Measurements from ENCODE around the gene FAXDC2.

Gene FAXDC2

DNA sequence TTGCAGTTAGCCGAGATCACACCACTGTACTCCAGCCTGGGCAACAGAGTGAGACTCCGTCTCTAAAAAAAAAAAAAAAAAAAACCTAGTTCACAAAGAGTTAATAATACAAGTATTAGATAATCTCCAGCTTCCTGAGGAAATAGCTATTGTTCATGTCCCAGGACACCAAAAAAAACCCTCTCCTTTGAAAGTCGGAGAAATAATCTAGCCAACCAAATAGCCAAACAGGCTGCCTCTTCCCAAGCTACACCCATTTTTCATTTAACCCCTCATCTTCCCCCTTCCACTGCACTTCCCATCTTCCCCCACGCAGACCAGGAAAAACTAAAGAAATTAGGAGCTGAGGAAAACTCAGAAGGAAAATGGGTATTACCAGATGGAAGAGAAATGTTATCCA lies 31.6 kb upstream of the FAXDC2 start:
- H3K27ac ChIP-seq, result no peak overlapping the region
- H3K9me3 ChIP-seq, result peaks cover 0 to 38% (median 33%) of the 10 kb centered on the region in 3 donors
- DNase-seq, result no peak

DNA sequence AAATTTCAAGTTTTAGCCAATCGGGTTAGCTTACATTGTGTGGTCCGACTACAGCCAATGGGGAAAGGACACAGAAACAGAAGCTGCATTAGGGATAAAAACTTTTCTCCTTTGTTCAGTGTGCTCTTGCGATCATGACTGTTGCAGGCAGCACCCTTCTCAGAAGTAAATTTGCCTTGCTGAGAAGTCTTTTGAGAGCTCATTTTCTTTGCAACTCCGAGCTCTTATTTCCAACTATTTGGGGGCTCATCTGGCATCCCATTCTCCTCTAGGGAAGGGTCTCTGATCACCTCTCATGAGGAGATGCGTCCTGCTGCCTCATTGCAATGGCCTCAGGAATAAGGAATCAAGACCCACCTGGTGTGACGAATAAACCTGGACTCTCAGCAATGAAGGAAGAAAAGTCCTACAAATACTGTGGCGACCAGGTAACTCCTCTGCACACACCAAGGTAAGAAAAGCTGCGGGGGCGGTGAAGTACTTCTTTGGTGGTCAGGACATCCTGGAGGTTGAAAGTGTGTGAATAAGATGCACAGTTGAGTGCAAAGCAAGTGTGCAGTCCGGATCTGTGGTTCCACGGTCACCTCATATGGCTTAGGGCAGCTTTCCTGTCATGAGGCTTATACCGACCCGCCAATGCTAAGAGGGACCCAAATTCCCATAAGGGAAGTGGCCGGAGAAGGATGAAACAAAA lies 28.4 kb upstream of the FAXDC2 start:
- H3K36me3 ChIP-seq, result peaks cover 45 to 69% (median 63%) of the 10 kb centered on the region in 3 donors
- H3K27ac ChIP-seq, result no peak overlapping the region
- intact Hi-C loops (cut with DNase I; ENCODE audit: low total_unique reads), result no loop called here
- no peak overlapping the region for H3K4me3 ChIP-seq
- H3K27me3 ChIP-seq, result no peaks in the 10 kb centered on the region
- no peak for DNase-seq
- H3K9me3 ChIP-seq, result peaks cover 0 to 16% (median 15%) of the 10 kb centered on the region in 3 donors
- peaks cover 0 to 5% (median 2%) of the 10 kb centered on the region in 4 donors for H3K4me1 ChIP-seq
- TF ChIP-seq, protein P1, sequence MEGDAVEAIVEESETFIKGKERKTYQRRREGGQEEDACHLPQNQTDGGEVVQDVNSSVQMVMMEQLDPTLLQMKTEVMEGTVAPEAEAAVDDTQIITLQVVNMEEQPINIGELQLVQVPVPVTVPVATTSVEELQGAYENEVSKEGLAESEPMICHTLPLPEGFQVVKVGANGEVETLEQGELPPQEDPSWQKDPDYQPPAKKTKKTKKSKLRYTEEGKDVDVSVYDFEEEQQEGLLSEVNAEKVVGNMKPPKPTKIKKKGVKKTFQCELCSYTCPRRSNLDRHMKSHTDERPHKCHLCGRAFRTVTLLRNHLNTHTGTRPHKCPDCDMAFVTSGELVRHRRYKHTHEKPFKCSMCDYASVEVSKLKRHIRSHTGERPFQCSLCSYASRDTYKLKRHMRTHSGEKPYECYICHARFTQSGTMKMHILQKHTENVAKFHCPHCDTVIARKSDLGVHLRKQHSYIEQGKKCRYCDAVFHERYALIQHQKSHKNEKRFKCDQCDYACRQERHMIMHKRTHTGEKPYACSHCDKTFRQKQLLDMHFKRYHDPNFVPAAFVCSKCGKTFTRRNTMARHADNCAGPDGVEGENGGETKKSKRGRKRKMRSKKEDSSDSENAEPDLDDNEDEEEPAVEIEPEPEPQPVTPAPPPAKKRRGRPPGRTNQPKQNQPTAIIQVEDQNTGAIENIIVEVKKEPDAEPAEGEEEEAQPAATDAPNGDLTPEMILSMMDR (IDR thresholded peaks at IDR 0.05), result no peak

More for the DNA sequence above, 31.6 kb upstream of the FAXDC2 start:
- H3K36me3 ChIP-seq, result peaks cover 42 to 67% (median 63%) of the 10 kb centered on the region in 3 donors
- no peak overlapping the region for H3K4me3 ChIP-seq
- intact Hi-C loops (cut with DNase I; ENCODE audit: low total_unique reads), result no loop called here
- TF ChIP-seq, protein P1 (IDR thresholded peaks at IDR 0.05), result no peak
- H3K27me3 ChIP-seq, result no peaks in the 10 kb centered on the region
- H3K4me1 ChIP-seq, result no peaks in the 10 kb centered on the region

DNA sequence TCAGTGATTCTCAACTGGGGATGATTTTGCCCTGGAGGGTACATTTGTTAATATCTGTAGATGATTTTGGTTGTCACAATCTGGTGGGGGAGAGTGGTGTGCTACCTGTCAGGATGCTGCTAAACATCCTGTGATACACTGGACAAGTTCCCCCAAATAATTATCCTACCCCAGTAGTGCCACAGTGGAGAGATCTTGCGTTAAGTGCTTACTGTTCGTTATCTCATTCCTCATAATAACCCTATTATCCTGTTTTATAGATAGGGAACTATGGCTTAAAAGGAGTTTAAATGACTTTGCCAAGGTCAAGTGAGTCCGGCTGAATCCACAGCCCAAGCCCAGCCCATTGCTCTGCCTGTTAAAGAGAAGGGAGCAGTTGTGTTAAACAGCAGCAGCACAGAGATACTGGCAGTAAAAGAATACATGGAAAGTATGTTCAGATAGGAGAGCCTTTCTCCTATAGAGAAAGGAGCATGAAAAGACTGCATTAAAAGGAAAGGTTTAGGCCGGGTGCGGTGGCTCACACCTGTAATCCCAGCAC lies 23.5 kb upstream of the FAXDC2 start:
- Histone ChIP-seq H3K4me3 (no peak overlapping the region), H3K4me1 (peaks cover 0 to 25% (median 7%) of the 10 kb centered on the region in 4 donors), H3K27ac (peak overlapping the region; percentile 72 to 79), H3K9me3 (peaks cover 0 to 10% (median 9%) of the 10 kb centered on the region in 3 donors), H3K27me3 (no peaks in the 10 kb centered on the region), H3K36me3 (peaks cover 77 to 87% (median 78%) of the 10 kb centered on the region in 3 donors)
- TF ChIP-seq, protein P1 (IDR thresholded peaks at IDR 0.05), result no peak
- intact Hi-C loops (cut with DNase I; ENCODE audit: low total_unique reads), result no loop called here
- peak in 1 of 2 donors; percentile 55 for DNase-seq

DNA sequence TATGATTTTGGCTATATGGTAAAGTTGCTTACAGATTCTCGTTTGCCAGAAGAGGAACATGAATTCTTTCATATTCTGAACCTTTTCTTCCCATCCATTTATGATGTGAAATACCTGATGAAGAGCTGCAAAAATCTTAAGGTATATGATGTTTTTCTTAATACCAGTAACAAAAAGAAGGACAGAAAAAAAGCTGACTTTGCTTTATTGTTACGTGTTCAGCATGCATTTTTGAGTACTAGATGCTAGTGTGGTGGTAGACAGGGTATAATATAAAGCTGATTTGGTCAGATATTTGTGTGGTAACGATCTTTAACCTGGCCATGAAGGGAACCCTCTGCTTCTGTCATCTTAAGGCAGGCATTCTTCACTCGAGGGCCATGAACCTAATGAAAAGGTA lies 21.3 kb upstream of the FAXDC2 start:
- Histone ChIP-seq H3K9me3 (no peaks in the 10 kb centered on the region), H3K4me3 (no peak overlapping the region), H3K36me3 (peaks cover 77 to 81% (median 80%) of the 10 kb centered on the region in 3 donors), H3K4me1 (peaks cover 0 to 41% (median 8%) of the 10 kb centered on the region in 4 donors), H3K27me3 (no peaks in the 10 kb centered on the region), H3K27ac (peak overlapping the region; percentile 75 to 79)
- DNase-seq, result no peak
- intact Hi-C loops (cut with DNase I; ENCODE audit: low total_unique reads), result no loop called here
- TF ChIP-seq, protein P1 (IDR thresholded peaks at IDR 0.05), result no peak

DNA sequence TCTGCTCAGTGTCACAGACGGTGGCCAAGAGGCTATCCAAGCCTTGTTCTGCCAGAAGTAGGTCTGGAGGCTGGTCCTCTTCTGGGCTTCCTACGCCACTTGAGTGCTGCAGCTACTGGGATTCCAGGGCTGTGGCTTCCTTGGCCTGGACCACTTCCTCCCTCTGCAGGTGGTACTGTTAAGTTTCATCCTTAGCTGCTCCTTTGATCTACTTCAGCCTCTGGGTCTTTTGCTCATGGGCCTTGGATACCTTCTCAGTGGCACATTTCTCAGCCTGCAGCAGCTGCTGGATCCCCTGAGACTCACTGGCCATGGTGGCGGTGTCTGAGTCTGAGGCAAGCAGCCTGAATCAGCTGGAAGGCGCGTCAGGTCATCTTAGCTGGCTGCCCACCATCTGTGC lies 18.3 kb upstream of the FAXDC2 start:
- intact Hi-C loops (cut with DNase I; ENCODE audit: low total_unique reads), result no loop called here
- no peak overlapping the region for H3K27ac ChIP-seq
- DNase-seq, result no peak
- no peaks in the 10 kb centered on the region for H3K27me3 ChIP-seq
- H3K36me3 ChIP-seq, result peaks cover 74 to 76% (median 74%) of the 10 kb centered on the region in 3 donors
- no peaks in the 10 kb centered on the region for H3K9me3 ChIP-seq
- TF ChIP-seq, protein P1 (IDR thresholded peaks at IDR 0.05), result no peak
- no peak overlapping the region for H3K4me3 ChIP-seq
- H3K4me1 ChIP-seq, result peaks cover 0 to 44% (median 5%) of the 10 kb centered on the region in 4 donors
